MCF 10A (cell line): ENCODE data around the gene MOCOS. TPM values are rescaled to one million over a fixed set of nuclear protein-coding genes. Genes with fewer than 3 reads are reported as not detected.

Experiments
- BruUV-seq: library from RNA; stranded (reverse); fragments of 400-500 nt; replicated peaks from 2 replicates; lab custom pipeline; 2021; lab: Mats Ljungman, UMichigan
- CTCF ChIA-PET: fragments of 300-600 bp; sonication (Branson Sonifier 250); formaldehyde crosslinking; extraction: SDS; loops from one replicate; lab custom pipeline; 2021; ENCODE audit warnings: antibody characterized with exemption, inconsistent platforms; lab: Yijun Ruan, JAX
- POLR2A ChIA-PET: fragments of 300-600, 350-650 bp; sonication (Branson Sonifier 250); formaldehyde crosslinking; extraction: SDS; loops from one replicate; lab custom pipeline; 2020; ENCODE audit warnings: antibody characterized with exemption, inconsistent platforms; lab: Yijun Ruan, JAX
- DNase-seq: peaks from one replicate; pipeline ENCODE4 v3.0.0-alpha.2; 2018; ENCODE audit not compliant: unreplicated experiment
- H3K27ac Mint-ChIP-seq: one replicate; pipeline ENCODE4 v1.8.0; 2022; ENCODE audit warnings: mild to moderate bottlenecking, low read depth, mixed read lengths; ENCODE audit not compliant: unreplicated experiment
- H3K27me3 Mint-ChIP-seq: one replicate; pipeline ENCODE4 v1.8.0; 2022; ENCODE audit warnings: mixed read lengths; ENCODE audit not compliant: insufficient read depth, unreplicated experiment
- H3K36me3 Mint-ChIP-seq: one replicate; pipeline ENCODE4 v1.8.0; 2022; ENCODE audit warnings: mild to moderate bottlenecking, moderate library complexity, mixed read lengths; ENCODE audit not compliant: insufficient read depth, unreplicated experiment
- H3K4me1 Mint-ChIP-seq: one replicate; pipeline ENCODE4 v1.8.0; 2022; ENCODE audit warnings: mixed read lengths; ENCODE audit not compliant: insufficient read depth, unreplicated experiment
- H3K4me3 Mint-ChIP-seq: one replicate; pipeline ENCODE4 v1.8.0; 2022; ENCODE audit warnings: mild to moderate bottlenecking, moderate library complexity, mixed read lengths; ENCODE audit not compliant: unreplicated experiment
- H3K9me3 Mint-ChIP-seq: one replicate; pipeline ENCODE4 v1.8.0; 2022; ENCODE audit warnings: mixed read lengths; ENCODE audit not compliant: unreplicated experiment
- intact Hi-C: fragments of 100-400 bp; cut with micrococcal nuclease; formaldehyde crosslinking; loops from 2 replicates; pipeline ENCODE4 v1.14.1; 2022
- total RNA-seq: library from RNA; stranded (reverse); gene quantifications from 2 replicates; pipeline ENCODE4 v1.2.3, GENCODE V29; 2022
- TF ChIP-seq, protein P1 (sequence below): fragments of 200-600 bp; IDR thresholded peaks from one replicate; pipeline ENCODE4 v1.8.0; 2022; ENCODE audit warnings: antibody characterized with exemption, mild to moderate bottlenecking; ENCODE audit not compliant: unreplicated experiment

Gene MOCOS
- total RNA-seq, 1 experiment from 2014 or later: 81.1 TPM

DNA sequence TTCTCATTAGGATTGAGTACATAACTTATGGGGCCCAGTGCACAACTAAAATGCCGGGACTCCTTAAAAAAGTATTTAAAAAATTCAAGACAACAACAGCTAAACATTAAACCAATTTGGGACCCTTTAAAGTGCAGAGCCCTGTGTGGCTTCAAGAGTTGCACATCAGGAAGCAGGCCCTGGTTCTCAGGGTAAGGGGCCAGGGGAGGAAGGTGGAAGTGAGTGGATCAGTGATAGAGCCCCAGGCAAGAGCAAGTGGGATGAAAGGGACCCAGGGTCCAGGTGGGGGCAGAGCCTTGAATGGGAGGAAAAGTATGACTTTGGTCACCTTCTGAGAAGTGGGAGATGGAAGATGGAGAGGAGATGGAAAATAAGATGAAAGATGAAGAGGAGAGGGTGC is 107.9 kb downstream of the MOCOS start:
- Mint-ChIP-seq H3K4me3 (no peak overlapping the region), H3K36me3 (peaks cover 1% of the 10 kb centered on the region), H3K27ac (no peak overlapping the region), H3K9me3 (no peaks in the 10 kb centered on the region), H3K27me3 (no peaks in the 10 kb centered on the region), H3K4me1 (no peaks in the 10 kb centered on the region)
- ChIA-PET CTCF (interaction anchor here (0.5 to 2.7 kb wide), 5 partner anchors 10 to 278 kb away, joined by 4 to 13 read pairs (median 5); no protein-coding TSS in a partner anchor), POLR2A (no interaction called here)
- no peak for DNase-seq
- no TSS peak for BruUV-seq
- intact Hi-C loops: loop anchor here (5.0 kb wide), 1 partner anchor 77 kb away; no protein-coding TSS in a partner anchor
- TF ChIP-seq, protein P1, sequence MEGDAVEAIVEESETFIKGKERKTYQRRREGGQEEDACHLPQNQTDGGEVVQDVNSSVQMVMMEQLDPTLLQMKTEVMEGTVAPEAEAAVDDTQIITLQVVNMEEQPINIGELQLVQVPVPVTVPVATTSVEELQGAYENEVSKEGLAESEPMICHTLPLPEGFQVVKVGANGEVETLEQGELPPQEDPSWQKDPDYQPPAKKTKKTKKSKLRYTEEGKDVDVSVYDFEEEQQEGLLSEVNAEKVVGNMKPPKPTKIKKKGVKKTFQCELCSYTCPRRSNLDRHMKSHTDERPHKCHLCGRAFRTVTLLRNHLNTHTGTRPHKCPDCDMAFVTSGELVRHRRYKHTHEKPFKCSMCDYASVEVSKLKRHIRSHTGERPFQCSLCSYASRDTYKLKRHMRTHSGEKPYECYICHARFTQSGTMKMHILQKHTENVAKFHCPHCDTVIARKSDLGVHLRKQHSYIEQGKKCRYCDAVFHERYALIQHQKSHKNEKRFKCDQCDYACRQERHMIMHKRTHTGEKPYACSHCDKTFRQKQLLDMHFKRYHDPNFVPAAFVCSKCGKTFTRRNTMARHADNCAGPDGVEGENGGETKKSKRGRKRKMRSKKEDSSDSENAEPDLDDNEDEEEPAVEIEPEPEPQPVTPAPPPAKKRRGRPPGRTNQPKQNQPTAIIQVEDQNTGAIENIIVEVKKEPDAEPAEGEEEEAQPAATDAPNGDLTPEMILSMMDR: no peak

DNA sequence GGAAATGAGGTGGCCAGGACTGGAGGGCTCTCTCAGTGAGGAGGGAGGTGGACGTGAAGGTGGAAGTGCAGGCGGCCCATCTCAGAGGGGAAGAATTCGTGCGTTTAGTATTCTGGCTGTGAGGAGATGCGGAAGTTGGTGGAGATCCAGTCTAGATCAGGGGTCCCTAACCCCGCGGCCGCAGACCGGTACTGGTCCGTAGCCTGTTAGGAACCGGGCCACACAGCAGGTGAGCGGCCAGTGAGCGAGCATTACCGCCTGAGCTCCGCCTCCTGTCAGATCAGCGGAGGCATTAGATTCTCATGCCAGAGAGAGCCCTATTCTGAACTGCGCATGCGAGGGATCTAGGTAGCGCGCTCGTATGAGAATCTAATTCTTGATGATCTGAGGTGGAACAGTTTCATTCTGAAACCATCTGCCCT is 108.6 kb downstream of the MOCOS start:
- no TSS peak for BruUV-seq
- POLR2A ChIA-PET: interaction anchor here (0.6 kb wide), 1 partner anchor 14 kb away, joined by 4 read pairs; no protein-coding TSS in a partner anchor
- DNase-seq: no peak
- no peaks in the 10 kb centered on the region for H3K4me1 Mint-ChIP-seq
- H3K27ac Mint-ChIP-seq: no peak overlapping the region
- TF ChIP-seq, protein P1: no peak
- H3K4me3 Mint-ChIP-seq: no peak overlapping the region
- intact Hi-C loops: loop anchor here (1.0 to 5.0 kb wide), 3 partner anchors 76 to 276 kb away; no protein-coding TSS in a partner anchor
- no peaks in the 10 kb centered on the region for H3K36me3 Mint-ChIP-seq
- no peaks in the 10 kb centered on the region for H3K9me3 Mint-ChIP-seq
- CTCF ChIA-PET: interaction anchor here (0.6 to 2.7 kb wide), 7 partner anchors 11 to 409 kb away, joined by 3 to 13 read pairs (median 4); no protein-coding TSS in a partner anchor
- no peaks in the 10 kb centered on the region for H3K27me3 Mint-ChIP-seq

DNA sequence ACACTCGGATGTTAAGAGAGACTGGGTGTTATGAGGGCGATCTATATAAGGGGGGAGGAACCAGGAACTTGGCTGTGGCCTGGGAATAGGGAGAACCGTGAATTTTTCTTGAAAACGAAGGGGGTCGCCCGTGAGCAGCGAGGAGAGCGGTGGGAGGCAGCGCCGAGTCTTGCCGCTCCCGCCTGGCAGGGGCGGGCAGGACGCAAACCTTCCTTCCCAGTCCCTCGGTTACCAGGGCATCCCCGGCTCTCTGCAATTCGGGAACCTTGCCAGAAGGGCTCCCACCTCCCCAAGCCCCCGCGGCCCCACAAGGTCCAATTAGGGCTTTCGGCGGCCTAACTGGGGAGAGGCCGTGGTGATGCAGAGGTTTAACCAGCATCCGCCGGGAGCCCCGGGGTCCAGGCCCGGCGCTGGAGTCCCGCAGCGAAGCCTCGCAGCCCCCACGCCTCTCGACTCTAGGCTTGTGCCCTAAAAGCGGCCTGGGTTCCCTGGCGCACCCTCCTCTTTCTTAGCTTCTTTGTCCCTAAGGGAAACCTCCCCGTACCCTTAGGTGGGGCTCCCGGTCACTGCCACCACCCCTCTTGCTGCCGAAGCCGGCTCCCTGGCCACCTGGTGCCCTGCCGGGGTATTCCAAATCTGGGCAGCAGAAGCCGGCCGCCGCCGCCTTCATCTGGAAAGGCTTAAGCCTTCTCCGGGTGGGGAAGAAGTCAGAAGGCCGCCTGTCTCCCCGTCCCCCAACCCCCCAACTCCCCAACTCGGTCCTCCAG is 109.5 kb downstream of the MOCOS start:
- no peaks in the 10 kb centered on the region for H3K27me3 Mint-ChIP-seq
- intact Hi-C loops: loop anchor here (1.0 to 5.0 kb wide), 3 partner anchors 75 to 275 kb away; no protein-coding TSS in a partner anchor
- POLR2A ChIA-PET: interaction anchor here (0.7 to 3.6 kb wide), 3 partner anchors 13 to 374 kb away, joined by 3 to 28 read pairs (median 4); no protein-coding TSS in a partner anchor
- H3K36me3 Mint-ChIP-seq: no peaks in the 10 kb centered on the region
- CTCF ChIA-PET: interaction anchor here (0.6 to 3.0 kb wide), 5 partner anchors 18 to 275 kb away, joined by 3 to 19 read pairs (median 3); no protein-coding TSS in a partner anchor
- DNase-seq: peak; percentile 71
- TF ChIP-seq, protein P1: peak; percentile 30
- no peaks in the 10 kb centered on the region for H3K9me3 Mint-ChIP-seq
- H3K27ac Mint-ChIP-seq: no peak overlapping the region
- no peak overlapping the region for H3K4me3 Mint-ChIP-seq
- no peaks in the 10 kb centered on the region for H3K4me1 Mint-ChIP-seq
- no TSS peak for BruUV-seq
